ENCODE measurements around the gene KPTN. TPM values are rescaled to one million over a fixed set of nuclear protein-coding genes. Genes with fewer than 3 reads are reported as not detected.

The KPTN gene
- total and polyA plus RNA-seq, 2 of the 8 experiments (the other 6 are each of a cell fraction or from before 2014, with no cell fraction given), result 23.6 to 31.3 TPM

DNA sequence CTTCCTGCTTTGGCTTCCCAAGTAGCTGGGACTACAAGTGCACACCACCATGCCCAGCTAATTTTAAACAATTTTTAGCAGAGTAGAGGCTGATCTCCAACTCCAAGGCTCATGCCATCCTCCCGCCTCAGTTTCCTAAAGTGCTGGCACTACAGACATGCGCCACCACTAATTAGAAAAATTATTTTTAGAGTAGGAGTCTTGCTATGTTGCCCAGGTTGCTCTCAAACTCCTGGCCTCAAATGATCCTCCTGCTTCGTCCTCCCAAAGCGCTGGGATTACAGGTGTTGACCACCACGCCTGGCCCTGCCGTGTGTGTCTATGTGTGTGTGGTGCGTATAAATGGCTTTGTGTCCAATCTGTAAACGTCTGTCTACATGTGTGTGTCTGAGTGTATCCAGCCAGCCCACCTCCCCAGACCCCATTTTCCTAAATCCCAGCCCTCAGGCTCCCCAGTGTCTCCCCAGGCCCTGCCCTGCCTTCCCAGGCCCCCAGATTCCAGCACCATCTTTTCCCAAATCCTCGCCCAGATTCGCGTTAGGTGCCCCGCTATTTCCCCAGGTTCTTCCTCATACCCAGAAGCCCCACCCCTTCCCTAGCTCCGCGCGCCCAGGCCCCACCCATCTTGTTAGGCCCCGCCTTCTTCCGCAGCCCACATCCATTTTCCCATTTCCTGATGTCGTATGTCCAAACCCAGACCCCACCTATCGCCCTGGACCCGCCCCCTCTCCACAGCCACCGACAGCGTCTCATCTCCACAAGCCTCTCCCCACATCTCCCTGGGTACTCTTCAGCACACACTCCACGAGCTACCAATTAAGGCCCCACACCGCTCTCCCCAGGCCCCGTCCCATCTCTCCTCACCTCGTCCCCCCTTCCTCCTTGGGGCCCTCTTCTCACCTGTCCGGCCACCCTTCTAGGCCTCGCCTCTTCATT, 37.2 kb downstream of the KPTN start (continued):
- TF ChIP-seq, protein P1, sequence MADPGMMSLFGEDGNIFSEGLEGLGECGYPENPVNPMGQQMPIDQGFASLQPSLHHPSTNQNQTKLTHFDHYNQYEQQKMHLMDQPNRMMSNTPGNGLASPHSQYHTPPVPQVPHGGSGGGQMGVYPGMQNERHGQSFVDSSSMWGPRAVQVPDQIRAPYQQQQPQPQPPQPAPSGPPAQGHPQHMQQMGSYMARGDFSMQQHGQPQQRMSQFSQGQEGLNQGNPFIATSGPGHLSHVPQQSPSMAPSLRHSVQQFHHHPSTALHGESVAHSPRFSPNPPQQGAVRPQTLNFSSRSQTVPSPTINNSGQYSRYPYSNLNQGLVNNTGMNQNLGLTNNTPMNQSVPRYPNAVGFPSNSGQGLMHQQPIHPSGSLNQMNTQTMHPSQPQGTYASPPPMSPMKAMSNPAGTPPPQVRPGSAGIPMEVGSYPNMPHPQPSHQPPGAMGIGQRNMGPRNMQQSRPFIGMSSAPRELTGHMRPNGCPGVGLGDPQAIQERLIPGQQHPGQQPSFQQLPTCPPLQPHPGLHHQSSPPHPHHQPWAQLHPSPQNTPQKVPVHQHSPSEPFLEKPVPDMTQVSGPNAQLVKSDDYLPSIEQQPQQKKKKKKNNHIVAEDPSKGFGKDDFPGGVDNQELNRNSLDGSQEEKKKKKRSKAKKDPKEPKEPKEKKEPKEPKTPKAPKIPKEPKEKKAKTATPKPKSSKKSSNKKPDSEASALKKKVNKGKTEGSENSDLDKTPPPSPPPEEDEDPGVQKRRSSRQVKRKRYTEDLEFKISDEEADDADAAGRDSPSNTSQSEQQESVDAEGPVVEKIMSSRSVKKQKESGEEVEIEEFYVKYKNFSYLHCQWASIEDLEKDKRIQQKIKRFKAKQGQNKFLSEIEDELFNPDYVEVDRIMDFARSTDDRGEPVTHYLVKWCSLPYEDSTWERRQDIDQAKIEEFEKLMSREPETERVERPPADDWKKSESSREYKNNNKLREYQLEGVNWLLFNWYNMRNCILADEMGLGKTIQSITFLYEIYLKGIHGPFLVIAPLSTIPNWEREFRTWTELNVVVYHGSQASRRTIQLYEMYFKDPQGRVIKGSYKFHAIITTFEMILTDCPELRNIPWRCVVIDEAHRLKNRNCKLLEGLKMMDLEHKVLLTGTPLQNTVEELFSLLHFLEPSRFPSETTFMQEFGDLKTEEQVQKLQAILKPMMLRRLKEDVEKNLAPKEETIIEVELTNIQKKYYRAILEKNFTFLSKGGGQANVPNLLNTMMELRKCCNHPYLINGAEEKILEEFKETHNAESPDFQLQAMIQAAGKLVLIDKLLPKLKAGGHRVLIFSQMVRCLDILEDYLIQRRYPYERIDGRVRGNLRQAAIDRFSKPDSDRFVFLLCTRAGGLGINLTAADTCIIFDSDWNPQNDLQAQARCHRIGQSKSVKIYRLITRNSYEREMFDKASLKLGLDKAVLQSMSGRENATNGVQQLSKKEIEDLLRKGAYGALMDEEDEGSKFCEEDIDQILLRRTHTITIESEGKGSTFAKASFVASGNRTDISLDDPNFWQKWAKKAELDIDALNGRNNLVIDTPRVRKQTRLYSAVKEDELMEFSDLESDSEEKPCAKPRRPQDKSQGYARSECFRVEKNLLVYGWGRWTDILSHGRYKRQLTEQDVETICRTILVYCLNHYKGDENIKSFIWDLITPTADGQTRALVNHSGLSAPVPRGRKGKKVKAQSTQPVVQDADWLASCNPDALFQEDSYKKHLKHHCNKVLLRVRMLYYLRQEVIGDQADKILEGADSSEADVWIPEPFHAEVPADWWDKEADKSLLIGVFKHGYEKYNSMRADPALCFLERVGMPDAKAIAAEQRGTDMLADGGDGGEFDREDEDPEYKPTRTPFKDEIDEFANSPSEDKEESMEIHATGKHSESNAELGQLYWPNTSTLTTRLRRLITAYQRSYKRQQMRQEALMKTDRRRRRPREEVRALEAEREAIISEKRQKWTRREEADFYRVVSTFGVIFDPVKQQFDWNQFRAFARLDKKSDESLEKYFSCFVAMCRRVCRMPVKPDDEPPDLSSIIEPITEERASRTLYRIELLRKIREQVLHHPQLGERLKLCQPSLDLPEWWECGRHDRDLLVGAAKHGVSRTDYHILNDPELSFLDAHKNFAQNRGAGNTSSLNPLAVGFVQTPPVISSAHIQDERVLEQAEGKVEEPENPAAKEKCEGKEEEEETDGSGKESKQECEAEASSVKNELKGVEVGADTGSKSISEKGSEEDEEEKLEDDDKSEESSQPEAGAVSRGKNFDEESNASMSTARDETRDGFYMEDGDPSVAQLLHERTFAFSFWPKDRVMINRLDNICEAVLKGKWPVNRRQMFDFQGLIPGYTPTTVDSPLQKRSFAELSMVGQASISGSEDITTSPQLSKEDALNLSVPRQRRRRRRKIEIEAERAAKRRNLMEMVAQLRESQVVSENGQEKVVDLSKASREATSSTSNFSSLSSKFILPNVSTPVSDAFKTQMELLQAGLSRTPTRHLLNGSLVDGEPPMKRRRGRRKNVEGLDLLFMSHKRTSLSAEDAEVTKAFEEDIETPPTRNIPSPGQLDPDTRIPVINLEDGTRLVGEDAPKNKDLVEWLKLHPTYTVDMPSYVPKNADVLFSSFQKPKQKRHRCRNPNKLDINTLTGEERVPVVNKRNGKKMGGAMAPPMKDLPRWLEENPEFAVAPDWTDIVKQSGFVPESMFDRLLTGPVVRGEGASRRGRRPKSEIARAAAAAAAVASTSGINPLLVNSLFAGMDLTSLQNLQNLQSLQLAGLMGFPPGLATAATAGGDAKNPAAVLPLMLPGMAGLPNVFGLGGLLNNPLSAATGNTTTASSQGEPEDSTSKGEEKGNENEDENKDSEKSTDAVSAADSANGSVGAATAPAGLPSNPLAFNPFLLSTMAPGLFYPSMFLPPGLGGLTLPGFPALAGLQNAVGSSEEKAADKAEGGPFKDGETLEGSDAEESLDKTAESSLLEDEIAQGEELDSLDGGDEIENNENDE (IDR thresholded peaks at IDR 0.05; ENCODE audit: insufficient replicate concordance, low read length), result no peak
- TF ChIP-seq KDM1A (IDR thresholded peaks at IDR 0.05; ENCODE audit: borderline replicate concordance, low read length), result peak; percentile 21; the same call in 1 of the 2 replicates
- no peak for TF ChIP-seq TBP (IDR thresholded peaks at IDR 0.05; ENCODE audit: low read depth, low read length)
- no peak for TF ChIP-seq CREB1 (IDR thresholded peaks at IDR 0.05)
- TF ChIP-seq PHF8 (conservative IDR thresholded peaks at IDR 0.05; ENCODE audit: low read depth, low read length), result no peak
- TF ChIP-seq CEBPB (IDR thresholded peaks at IDR 0.05; ENCODE audit: low read depth, low read length), result no peak
- no peak for TF ChIP-seq SIX5 (IDR thresholded peaks at IDR 0.05; ENCODE audit: low read depth, low read length)
- no peak for TF ChIP-seq POLR2A (IDR thresholded peaks at IDR 0.05; ENCODE audit: control extremely low read depth in 1 of 2, low read depth in 2 of 2, low read length in 2 of 2)
- TF ChIP-seq CHD1 (IDR thresholded peaks at IDR 0.05; ENCODE audit: low read depth, low read length), result no peak
- TF ChIP-seq RXRA (IDR thresholded peaks at IDR 0.05; ENCODE audit: insufficient read depth, low read depth, low read length), result no peak
- TF ChIP-seq SRF (IDR thresholded peaks at IDR 0.05; ENCODE audit: low read depth, low read length), result no peak

Measured in H1 (cell line).